HUES48 (cell line): ENCODE measurements around the gene FAM219A.
"Not testable (repeated sequence)": the region's sequence is repeated elsewhere in the genome, so short reads cannot be mapped to it uniquely, and the experiment has no call there.

Source experiments
- H3K27ac ChIP-seq: one replicate; pipeline ENCODE4 v1.7.0; 2013; ENCODE audit warnings: low read depth, low read length, inconsistent platforms
- H3K27me3 ChIP-seq: 2 replicates; pipeline ENCODE4 v1.6.1; 2013; ENCODE audit warnings: mild to moderate bottlenecking, low read length; ENCODE audit not compliant: control insufficient read depth, insufficient read depth
- H3K36me3 ChIP-seq: 2 replicates; pipeline ENCODE4 v1.6.1; 2013; ENCODE audit warnings: low read length; ENCODE audit not compliant: control insufficient read depth, insufficient read depth
- H3K4me1 ChIP-seq: 2 replicates; pipeline ENCODE4 v1.6.1; 2013; ENCODE audit warnings: mild to moderate bottlenecking, low read length; ENCODE audit not compliant: control insufficient read depth, insufficient read depth
- H3K4me3 ChIP-seq: 2 replicates; pipeline ENCODE4 v1.5.1; 2013; ENCODE audit warnings: mild to moderate bottlenecking, low read depth, low read length
- H3K9ac ChIP-seq: 2 replicates; pipeline ENCODE4 v1.6.1; 2013; ENCODE audit warnings: mild to moderate bottlenecking, low read depth, low read length, moderate library complexity
- H3K9me3 ChIP-seq: 2 replicates; pipeline ENCODE4 v1.6.1; 2013; ENCODE audit warnings: low read length; ENCODE audit not compliant: control insufficient read depth, insufficient read depth

FAM219A gene

GRCh38 chr9:34367751-34368410, 90.5 kb downstream of the FAM219A start:
- H3K4me1 ChIP-seq = peaks cover 22% of the 10 kb centered on the region
- H3K4me3 ChIP-seq, H3K27ac ChIP-seq, H3K9me3 ChIP-seq, H3K27me3 ChIP-seq, H3K9ac ChIP-seq, H3K36me3 ChIP-seq: not testable (repeated sequence)

- peaks cover 5% of the 10 kb centered on the region; the same call in 1 of the 2 replicates for H3K27me3 ChIP-seq
- H3K4me3 ChIP-seq = no peak overlapping the region
- no peaks in the 10 kb centered on the region for H3K9me3 ChIP-seq
- H3K36me3 ChIP-seq = 0 out of 2 replicates have a peak, but pooled peaks cover 3% of the 10 kb centered on the region
- no peak overlapping the region for H3K27ac ChIP-seq
- H3K4me1 ChIP-seq = peaks cover 27% of the 10 kb centered on the region
- no peak overlapping the region for H3K9ac ChIP-seq
These were observed 92.0 kb downstream of the FAM219A start for GRCh38 chr9:34366365-34366764.

GRCh38 chr9:34365282-34365681, 93.1 kb downstream of the FAM219A start:
- H3K27me3 ChIP-seq = peaks cover 5% of the 10 kb centered on the region; the same call in 1 of the 2 replicates
- H3K4me3 ChIP-seq = no peak overlapping the region
- no peaks in the 10 kb centered on the region for H3K9me3 ChIP-seq
- H3K27ac ChIP-seq = no peak overlapping the region
- H3K36me3 ChIP-seq = no peaks in the 10 kb centered on the region
- H3K9ac ChIP-seq = no peak overlapping the region
- H3K4me1 ChIP-seq = peaks cover 27% of the 10 kb centered on the region

DNA sequence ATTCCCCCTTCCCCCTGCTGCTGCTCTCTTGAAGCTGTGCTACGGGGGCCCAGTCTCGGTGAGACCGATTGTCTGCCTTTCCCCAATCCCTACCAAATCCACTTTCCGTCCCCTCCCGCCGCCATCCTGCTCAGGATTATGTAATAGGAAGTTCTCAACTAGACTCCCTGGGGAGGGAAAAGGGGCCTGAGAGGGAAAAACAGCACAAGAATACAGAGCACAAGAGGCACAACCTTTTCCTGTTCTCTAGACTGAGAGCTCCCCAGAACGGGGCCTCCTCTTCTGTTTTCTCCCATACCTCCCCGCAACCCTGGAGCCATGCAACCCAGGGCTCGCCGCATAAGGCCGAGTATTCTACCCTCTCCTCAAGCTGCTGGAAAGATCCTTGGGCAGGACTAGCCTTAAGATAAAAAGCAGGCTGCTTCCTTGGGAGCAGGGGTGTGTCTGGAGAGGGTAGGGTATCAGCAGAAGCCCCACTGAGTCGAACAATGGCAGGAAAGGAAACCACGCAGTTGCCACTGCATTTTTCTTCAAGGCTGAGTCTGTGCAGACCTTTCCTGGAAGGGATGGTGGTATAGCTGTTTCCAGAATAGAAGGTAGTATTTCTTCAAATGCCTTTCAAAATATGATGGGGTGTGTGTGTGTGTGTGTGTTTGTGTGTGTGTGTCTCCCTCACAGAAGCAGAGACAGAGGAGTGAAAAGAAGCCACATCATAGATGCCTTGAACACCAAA, 94.6 kb downstream of the FAM219A start:
- Histone ChIP-seq H3K27me3 (peaks cover 5% of the 10 kb centered on the region; the same call in 1 of the 2 replicates), H3K4me1 (peaks cover 27% of the 10 kb centered on the region), H3K27ac (peak overlapping the region; percentile 83), H3K36me3 (no peaks in the 10 kb centered on the region), H3K9ac (no peak overlapping the region), H3K9me3 (no peaks in the 10 kb centered on the region), H3K4me3 (peak overlapping the region; percentile 20)

- Histone ChIP-seq H3K4me3 (no peak overlapping the region), H3K27me3 (peaks cover 5% of the 10 kb centered on the region; the same call in 1 of the 2 replicates), H3K9ac (no peak overlapping the region), H3K27ac (peak overlapping the region; percentile 83), H3K4me1 (peaks cover 27% of the 10 kb centered on the region), H3K36me3 (no peaks in the 10 kb centered on the region), H3K9me3 (no peaks in the 10 kb centered on the region)
These were observed 95.7 kb downstream of the FAM219A start for GRCh38 chr9:34362614-34363214.

DNA sequence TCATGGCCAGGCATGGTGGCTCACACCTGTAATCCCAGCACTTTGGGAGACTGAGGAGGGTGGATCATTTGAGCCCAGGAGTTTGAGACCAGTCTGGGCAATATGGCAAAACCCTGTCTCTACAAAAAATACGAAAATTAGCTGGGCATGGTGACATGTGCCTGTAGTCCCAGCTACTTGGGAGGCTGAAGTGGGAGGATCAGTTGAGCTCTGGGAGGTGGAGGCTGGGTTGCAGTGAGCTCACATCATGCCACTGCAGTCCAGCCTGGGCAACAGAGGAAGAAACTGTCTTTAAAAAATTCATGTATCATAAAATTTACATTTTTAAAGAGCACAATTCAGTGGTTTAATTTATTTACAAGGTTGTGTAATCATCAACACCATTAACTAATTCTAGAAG, 105.4 kb downstream of the FAM219A start:
- not testable (repeated sequence) for H3K4me1 ChIP-seq, H3K9ac ChIP-seq, H3K9me3 ChIP-seq, H3K27me3 ChIP-seq, H3K36me3 ChIP-seq, H3K4me3 ChIP-seq, H3K27ac ChIP-seq

GRCh38 chr9:34352122-34352652, 106.2 kb downstream of the FAM219A start:
- H3K9ac ChIP-seq = not testable (repeated sequence)

DNA sequence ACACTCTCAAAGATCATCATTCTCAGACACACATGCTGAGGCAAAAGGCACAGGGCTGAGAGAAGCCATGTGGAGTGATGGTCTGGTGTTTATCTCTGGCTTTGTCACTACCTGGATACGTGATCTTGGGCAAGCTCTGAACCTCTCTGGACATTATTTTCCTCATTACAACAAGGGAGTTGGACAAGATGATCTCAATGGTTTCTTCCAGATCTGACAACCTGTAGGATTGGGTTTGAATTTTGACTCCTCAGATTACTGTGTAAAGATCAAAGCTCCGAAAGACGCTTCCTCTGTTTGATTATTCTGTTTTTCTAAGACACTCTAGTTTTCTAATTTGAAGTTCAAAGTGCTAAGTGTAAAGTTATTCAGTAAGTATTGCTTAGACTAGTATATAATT, 109.0 kb downstream of the FAM219A start:
- Histone ChIP-seq H3K4me3 (no peak overlapping the region), H3K27ac (no peak overlapping the region), H3K27me3 (no peaks in the 10 kb centered on the region), H3K36me3 (no peaks in the 10 kb centered on the region), H3K4me1 (no peaks in the 10 kb centered on the region), H3K9ac (no peak overlapping the region), H3K9me3 (no peaks in the 10 kb centered on the region)

More at GRCh38 chr9:34352122-34352652, 106.2 kb downstream of the FAM219A start:
- H3K27ac ChIP-seq, H3K4me1 ChIP-seq, H3K9me3 ChIP-seq, H3K4me3 ChIP-seq, H3K27me3 ChIP-seq, H3K36me3 ChIP-seq: not testable (repeated sequence)
